Rectal smooth muscle tissue (tissue), 1 donor: ENCODE measurements around the gene GRIA1.
"Not testable (repeated sequence)": the region's sequence is repeated elsewhere in the genome, so short reads cannot be mapped to it uniquely, and the experiment has no call there.

Experiments used
- H3K27ac ChIP-seq: one replicate; pipeline ENCODE4 v1.7.0; 2013; ENCODE audit warnings: low read depth, low read length, inconsistent platforms
- H3K27me3 ChIP-seq: one replicate; pipeline ENCODE4 v1.7.0; 2013; ENCODE audit warnings: low read length; ENCODE audit not compliant: control insufficient read depth, insufficient read depth
- H3K36me3 ChIP-seq: one replicate; pipeline ENCODE4 v1.7.0; 2013; ENCODE audit warnings: low read length; ENCODE audit not compliant: control insufficient read depth, insufficient read depth
- H3K4me1 ChIP-seq: one replicate; pipeline ENCODE4 v1.7.0; 2013; ENCODE audit warnings: low read length; ENCODE audit not compliant: control insufficient read depth, insufficient read depth
- H3K4me3 ChIP-seq: one replicate; pipeline ENCODE4 v1.7.0; 2013; ENCODE audit warnings: low read length
- H3K9ac ChIP-seq: one replicate; pipeline ENCODE4 v1.7.0; 2013; ENCODE audit warnings: low read length

GRIA1 gene

DNA sequence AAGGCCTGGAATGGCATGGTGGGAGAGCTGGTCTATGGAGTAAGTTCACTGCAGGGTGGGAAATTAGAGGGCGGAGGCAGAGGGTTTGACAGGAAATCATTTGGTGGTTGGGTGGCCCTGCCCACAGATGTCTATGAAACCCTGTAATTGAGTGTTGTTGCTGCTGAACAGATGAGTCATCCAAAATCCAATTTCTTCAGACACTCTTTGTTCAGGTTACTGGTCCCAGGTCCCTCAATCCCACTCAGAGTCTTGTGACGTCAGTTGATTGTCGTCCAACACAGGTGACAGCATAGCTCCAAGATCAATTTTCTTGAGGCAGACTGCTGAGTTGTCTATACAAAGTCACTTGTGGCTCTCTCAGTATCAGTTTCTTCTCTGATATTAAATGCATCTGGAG is 208.6 kb downstream of the GRIA1 start:
- Histone ChIP-seq H3K4me1 (no peaks in the 10 kb centered on the region), H3K36me3 (no peaks in the 10 kb centered on the region), H3K4me3 (no peak overlapping the region)

DNA sequence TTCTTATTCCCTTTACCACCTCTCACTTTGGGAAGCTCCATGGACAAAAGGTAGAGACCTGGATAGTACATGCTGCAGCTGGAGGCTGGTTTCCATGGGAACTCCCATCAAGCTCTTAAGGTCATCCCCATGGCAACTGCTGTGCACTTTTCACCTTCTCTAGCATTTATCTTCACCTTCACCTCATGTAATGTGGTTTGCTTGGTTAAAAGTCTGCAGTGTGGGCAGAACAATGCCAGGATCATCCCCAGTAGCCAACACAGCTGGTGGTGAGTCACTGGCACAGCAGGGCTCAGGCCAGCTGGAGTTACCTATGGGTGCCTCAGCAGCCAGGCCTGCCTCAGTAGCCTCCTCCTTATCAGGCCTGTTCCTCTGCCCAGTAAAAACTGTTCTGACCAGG is 210.5 kb downstream of the GRIA1 start:
- H3K36me3 ChIP-seq, result no peaks in the 10 kb centered on the region
- no peaks in the 10 kb centered on the region for H3K27me3 ChIP-seq
- no peak overlapping the region for H3K4me3 ChIP-seq
- H3K9ac ChIP-seq, result no peak overlapping the region
- no peak overlapping the region for H3K27ac ChIP-seq
- H3K4me1 ChIP-seq, result no peaks in the 10 kb centered on the region

More for the DNA sequence above, 208.6 kb downstream of the GRIA1 start:
- no peaks in the 10 kb centered on the region for H3K27me3 ChIP-seq
- H3K27ac ChIP-seq, result no peak overlapping the region
- H3K9ac ChIP-seq, result no peak overlapping the region

DNA sequence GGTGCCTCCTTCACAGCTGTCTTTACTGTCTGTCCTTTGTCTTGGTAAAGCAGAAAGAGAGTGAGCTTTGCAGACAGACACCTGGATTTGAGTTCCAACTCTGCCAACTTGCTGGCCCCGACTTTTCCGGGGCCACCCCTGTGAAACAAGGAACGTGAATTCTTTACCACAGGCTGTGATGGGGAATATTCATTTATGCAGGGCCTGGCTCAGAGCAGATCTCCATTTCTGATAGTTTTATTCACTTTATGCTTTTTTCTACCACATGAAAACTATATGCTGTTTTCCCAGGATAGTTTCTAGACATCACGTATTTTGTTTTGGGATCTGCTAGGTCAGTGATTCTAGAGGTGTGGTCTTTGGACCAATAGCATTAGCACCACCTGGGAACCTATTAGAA is 211.8 kb downstream of the GRIA1 start:
- no peak overlapping the region for H3K9ac ChIP-seq
- H3K4me1 ChIP-seq, result no peaks in the 10 kb centered on the region
- no peak overlapping the region for H3K4me3 ChIP-seq
- no peak overlapping the region for H3K27ac ChIP-seq
- no peaks in the 10 kb centered on the region for H3K36me3 ChIP-seq
- H3K27me3 ChIP-seq, result no peaks in the 10 kb centered on the region

DNA sequence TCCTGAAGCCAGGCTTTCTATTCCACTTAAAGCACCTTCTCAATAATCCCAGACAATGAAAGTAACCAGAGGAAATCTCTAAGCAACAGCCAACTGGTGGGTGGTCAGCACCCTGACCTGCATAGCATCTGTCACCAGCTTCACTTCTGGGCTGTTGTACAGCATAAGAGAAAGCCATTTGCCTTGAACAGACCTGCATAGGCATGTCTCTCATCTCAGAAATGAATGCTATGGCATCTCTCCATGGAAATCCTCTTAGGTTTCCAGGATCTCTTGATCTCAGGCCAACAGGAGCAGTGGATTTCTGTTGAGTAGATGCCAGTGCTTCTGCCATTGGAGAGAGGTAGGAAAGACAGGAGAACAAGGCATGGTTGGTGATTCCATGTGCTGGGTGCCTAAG is 213.6 kb downstream of the GRIA1 start:
- H3K4me1 ChIP-seq, result no peaks in the 10 kb centered on the region
- H3K9ac ChIP-seq, result no peak overlapping the region
- H3K4me3 ChIP-seq, result no peak overlapping the region
- no peaks in the 10 kb centered on the region for H3K36me3 ChIP-seq
- no peak overlapping the region for H3K27ac ChIP-seq
- no peaks in the 10 kb centered on the region for H3K27me3 ChIP-seq

DNA sequence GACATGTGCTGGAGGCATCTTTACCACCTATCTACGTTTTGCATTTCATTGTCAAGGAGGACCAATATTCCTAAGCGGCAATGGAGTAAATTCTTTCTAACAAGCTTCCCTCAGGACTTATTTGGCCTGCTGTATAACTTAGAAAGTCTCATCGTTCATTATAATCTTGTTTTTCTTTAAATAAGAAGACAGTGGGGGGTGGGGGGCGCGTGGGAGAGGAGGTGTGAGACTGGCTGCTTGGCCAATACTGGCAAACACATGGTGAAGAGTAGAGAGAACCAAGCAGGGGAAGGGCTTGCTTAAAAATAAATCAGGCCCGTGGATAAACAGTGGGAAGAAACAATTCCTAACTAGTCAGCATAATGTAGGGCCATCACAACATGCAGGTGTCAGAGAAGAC is 217.2 kb downstream of the GRIA1 start:
- Histone ChIP-seq H3K27me3 (no peaks in the 10 kb centered on the region), H3K36me3 (no peaks in the 10 kb centered on the region), H3K27ac (no peak overlapping the region), H3K4me3 (no peak overlapping the region), H3K4me1 (no peaks in the 10 kb centered on the region), H3K9ac (no peak overlapping the region)

DNA sequence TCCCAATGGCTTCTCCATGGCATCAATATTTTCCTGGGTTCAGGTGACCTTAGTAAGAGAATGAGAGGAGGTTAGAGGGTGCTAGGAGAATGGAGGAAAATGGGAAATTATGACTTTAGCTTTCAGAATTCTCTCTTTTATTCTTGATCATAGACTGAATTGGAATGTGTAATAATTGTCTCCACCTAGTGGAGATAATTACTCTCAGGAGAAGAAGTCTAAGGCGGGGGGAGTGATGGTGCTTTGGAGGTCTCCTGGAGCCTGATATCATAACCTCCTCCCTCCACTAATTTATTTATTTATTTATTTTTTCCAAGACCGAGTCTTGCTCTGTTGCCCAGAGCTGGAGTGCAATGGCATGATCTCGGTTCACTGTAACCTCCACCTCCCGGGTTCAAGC is 221.3 kb downstream of the GRIA1 start:
- H3K27ac ChIP-seq, result no peak overlapping the region
- H3K9ac ChIP-seq, result no peak overlapping the region
- no peak overlapping the region for H3K4me3 ChIP-seq
- no peaks in the 10 kb centered on the region for H3K27me3 ChIP-seq
- H3K4me1 ChIP-seq, result no peaks in the 10 kb centered on the region
- no peaks in the 10 kb centered on the region for H3K36me3 ChIP-seq

DNA sequence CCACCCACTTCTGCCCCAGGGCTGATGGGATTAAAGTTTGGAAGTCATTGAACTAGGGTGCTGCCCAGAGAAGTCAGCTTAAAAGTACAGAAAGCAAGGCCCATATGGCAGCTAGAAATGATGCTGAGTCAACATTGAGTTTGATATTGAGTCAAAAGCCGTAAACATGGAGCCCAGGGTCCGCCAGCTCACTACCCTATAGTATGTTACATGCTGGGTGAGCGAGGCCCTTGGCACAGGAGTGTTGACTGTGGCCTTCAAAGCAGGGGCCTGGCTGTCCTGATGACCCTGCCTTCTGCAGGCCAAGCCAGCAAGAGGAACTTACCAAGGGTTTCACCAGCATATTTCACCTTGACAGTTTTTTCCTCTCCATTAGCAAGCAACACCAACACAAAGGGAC is 222.5 kb downstream of the GRIA1 start:
- Histone ChIP-seq H3K36me3 (no peaks in the 10 kb centered on the region), H3K4me3 (no peak overlapping the region), H3K9ac (no peak overlapping the region), H3K27me3 (no peaks in the 10 kb centered on the region), H3K27ac (no peak overlapping the region), H3K4me1 (no peaks in the 10 kb centered on the region)

DNA sequence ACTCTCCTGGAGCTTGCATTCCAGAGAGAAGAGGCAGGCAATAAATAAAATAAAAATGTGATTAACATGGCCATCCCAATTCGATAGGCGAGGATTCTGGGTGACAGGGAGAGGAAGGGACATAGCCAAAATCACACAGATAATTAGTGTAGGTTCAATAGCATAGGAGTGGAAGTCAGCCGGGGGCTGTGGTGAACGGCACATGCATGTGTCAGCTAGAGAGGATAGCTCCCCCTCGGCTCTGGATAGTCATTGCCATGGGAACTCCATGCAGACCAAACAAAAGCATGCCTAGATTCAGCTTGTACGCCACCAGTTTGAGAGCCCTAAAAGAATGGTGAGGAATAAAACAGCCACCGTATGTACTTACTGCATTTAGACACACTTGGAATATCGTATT is 223.5 kb downstream of the GRIA1 start:
- Histone ChIP-seq H3K27me3 (no peaks in the 10 kb centered on the region), H3K4me3 (no peak overlapping the region), H3K36me3 (no peaks in the 10 kb centered on the region), H3K4me1 (no peaks in the 10 kb centered on the region), H3K9ac (no peak overlapping the region), H3K27ac (no peak overlapping the region)

DNA sequence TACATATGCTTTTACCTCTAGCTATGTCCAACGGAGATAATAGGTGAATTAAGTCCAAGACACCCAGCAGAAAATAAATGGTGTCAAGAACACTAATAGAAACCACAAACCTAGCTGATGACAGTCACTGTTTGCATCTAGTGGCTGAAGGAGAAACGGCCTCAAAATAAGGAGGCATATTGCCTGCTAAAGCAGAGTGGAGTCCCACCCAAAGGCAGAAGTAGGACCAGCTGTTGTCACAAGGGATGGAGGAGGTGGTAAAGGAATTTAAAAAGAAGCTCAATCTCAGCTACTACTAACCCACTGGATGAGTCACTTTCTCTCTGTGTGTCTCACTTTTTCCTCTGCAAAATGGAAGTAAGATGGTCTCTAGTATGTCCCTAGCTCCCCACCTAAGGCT is 224.3 kb downstream of the GRIA1 start:
- Histone ChIP-seq H3K27ac (no peak overlapping the region), H3K4me1 (no peaks in the 10 kb centered on the region), H3K9ac (no peak overlapping the region), H3K4me3 (no peak overlapping the region), H3K36me3 (no peaks in the 10 kb centered on the region), H3K27me3 (no peaks in the 10 kb centered on the region)

DNA sequence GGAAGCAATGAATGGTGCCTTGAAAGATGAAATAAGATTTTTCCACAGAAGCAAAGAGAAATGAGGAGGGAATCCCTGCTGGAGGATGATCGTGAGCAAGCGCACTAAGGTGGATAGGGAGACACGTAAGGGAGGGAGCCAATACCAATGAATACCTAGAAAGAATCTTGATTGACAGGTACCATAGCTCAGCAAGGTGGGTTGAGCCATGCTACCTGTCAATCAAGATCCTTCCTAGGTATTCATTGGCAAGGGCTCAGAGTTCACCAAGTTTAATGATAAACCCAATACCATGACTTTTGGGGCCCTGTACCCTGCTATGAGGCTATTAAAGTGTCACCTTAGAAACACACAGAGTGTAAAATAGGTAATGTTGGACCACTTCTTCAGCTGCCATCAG is 226.8 kb downstream of the GRIA1 start:
- Histone ChIP-seq H3K4me3 (no peak overlapping the region), H3K4me1 (no peaks in the 10 kb centered on the region), H3K27me3 (no peaks in the 10 kb centered on the region), H3K36me3 (no peaks in the 10 kb centered on the region), H3K27ac (no peak overlapping the region), H3K9ac (no peak overlapping the region)

DNA sequence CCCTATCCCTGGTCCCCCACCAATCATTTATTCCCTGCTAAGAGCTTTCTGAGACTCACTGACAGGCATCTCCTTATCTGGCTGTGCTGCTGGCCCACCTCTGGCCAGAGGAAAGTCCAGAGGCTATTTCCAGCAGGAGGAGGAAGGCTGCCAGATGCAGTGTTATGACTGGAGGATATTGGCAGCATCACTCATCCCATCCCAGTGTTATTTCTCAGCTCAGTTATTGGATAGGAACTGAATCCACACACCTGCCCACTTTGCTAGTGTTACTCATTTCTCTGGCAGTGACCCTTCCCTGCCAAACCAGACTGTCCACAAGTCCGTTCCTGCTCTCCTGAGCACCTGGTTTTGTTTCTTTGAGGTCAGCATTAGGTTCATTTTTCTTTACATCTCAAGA is 228.2 kb downstream of the GRIA1 start:
- H3K4me3 ChIP-seq, result no peak overlapping the region
- no peaks in the 10 kb centered on the region for H3K27me3 ChIP-seq
- H3K9ac ChIP-seq, result no peak overlapping the region
- H3K4me1 ChIP-seq, result no peaks in the 10 kb centered on the region
- no peak overlapping the region for H3K27ac ChIP-seq
- no peaks in the 10 kb centered on the region for H3K36me3 ChIP-seq

DNA sequence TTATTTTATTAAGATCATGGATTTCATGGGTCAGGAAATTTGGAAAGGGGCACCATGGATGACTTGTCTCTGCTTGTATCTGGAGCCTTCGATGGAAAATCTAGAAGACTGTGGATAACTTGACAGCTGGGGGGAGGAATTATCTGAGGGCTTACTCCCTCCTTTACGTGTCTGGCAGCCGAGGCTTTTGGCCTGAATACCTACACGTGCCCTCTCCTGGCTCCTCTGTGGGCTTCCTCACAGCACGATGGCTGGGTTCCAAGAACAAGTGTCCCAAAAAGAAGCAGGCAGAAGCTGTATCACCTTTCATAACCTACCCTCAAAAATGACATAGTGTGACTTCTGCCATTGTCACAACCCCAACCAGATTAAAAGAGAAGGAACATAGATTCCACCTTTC is 228.9 kb downstream of the GRIA1 start:
- H3K4me1 ChIP-seq, result no peaks in the 10 kb centered on the region
- H3K36me3 ChIP-seq, result no peaks in the 10 kb centered on the region
- H3K27ac ChIP-seq, result no peak overlapping the region
- no peak overlapping the region for H3K9ac ChIP-seq
- no peaks in the 10 kb centered on the region for H3K27me3 ChIP-seq
- no peak overlapping the region for H3K4me3 ChIP-seq

DNA sequence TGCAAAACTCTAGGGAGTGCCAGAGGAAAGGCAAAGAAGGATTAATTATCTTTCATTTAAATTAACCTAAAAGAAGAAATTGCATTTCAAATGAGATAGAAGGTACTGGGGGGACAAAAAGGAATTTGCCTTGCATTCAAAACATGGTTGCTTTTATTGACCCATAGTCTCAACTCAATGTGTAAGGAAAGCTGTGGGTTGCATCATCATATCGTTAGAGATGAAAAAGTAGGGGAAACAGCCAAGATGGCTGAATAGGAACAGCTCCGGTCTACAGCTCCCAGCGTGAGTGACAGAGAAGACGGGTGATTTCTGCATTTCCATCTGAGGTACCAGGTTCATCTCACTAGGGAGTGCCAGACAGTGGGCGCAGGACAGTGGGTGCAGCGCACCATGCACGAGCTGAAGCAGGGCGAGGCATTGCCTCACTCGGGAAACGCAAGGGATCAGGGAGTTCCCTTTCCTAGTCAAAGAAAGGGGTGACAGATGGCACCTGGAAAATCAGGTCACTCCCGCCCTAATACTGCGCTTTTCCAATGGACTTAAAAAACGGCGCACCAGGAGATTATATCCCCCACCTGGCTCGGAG is 232.6 kb downstream of the GRIA1 start:
- not testable (repeated sequence) for H3K4me1 ChIP-seq, H3K36me3 ChIP-seq, H3K27ac ChIP-seq, H3K27me3 ChIP-seq, H3K9ac ChIP-seq, H3K4me3 ChIP-seq
